Measurements from ENCODE around the gene TTN.

DNA sequence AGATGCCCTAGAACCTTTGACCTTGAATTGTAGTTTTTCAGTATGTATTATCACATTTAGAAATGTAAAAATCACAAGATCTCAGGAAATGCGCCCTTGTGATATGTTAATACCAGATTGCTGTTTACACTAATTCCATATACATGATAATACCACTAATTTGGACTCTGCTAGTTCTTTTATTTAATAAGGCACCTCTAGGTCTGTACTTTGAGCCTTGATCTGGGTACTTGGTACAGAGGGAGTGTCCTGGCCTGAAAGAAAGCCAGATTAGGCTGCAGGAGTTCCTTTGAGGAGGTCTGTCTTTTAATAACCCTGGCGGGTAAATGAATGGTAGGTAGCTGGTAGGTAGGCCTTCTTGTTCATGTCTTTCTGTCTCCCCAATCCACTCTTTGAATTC lies 300.7 kb downstream of the TTN start:
- TF ChIP-seq, protein P1, sequence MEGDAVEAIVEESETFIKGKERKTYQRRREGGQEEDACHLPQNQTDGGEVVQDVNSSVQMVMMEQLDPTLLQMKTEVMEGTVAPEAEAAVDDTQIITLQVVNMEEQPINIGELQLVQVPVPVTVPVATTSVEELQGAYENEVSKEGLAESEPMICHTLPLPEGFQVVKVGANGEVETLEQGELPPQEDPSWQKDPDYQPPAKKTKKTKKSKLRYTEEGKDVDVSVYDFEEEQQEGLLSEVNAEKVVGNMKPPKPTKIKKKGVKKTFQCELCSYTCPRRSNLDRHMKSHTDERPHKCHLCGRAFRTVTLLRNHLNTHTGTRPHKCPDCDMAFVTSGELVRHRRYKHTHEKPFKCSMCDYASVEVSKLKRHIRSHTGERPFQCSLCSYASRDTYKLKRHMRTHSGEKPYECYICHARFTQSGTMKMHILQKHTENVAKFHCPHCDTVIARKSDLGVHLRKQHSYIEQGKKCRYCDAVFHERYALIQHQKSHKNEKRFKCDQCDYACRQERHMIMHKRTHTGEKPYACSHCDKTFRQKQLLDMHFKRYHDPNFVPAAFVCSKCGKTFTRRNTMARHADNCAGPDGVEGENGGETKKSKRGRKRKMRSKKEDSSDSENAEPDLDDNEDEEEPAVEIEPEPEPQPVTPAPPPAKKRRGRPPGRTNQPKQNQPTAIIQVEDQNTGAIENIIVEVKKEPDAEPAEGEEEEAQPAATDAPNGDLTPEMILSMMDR (IDR thresholded peaks at IDR 0.05; ENCODE audit: insufficient read depth, low read depth, low read length) = no peak
- TF ChIP-seq EZH2 (IDR thresholded peaks at IDR 0.05; ENCODE audit: insufficient read depth, low read length) = no peak
